Tibial nerve (tissue), 4 donors: ENCODE data around the gene TSPAN32.

ENCODE experiments used
- EP300 ChIP-seq, 2 donors: sonication (generic); formaldehyde crosslinking; IDR thresholded peaks; one replicate each; pipeline ENCODE4 v1.6.1; 2017; ENCODE audit warnings: antibody characterized with exemption in 2 of 2, mild to moderate bottlenecking in 1 of 2
- POLR2A ChIP-seq, 2 donors: fragments of 450-650 bp; IDR thresholded peaks; one replicate each; pipeline ENCODE4 v1.6.1; 2017; ENCODE audit warnings: antibody characterized with exemption in 2 of 2, mild to moderate bottlenecking in 2 of 2, moderate library complexity in 2 of 2
- TF ChIP-seq, protein P1 (sequence below), 5 experiments: fragments of 200-600 bp in 3 of 5; fragments of 450-650 bp in 2 of 5; sonication (generic) in 3 of 5; IDR thresholded peaks; one replicate each; pipeline ENCODE4 v1.5.1; 2016 to 2019; ENCODE audit warnings: antibody characterized with exemption in 5 of 5, mild to moderate bottlenecking in 3 of 5, moderate library complexity in 2 of 5

DNA sequence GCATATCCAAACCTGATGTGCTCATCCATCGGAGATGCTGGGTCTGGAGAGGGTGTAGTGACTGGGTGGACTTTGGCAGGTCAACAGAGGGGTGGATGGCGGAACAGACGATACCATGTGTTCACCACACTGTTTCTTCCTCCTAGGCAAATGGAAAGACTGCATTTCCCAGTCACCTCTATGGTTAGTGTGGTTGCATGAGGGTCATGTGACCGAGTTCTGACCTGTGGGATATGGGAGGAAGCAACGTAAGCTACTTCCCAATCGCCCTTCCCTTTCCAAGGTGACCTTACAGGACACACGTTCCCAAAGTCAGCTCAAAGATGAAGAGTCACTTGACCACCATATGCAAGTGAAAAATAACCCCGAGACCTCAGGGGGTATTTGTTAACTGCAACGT, 27.7 kb downstream of the TSPAN32 start:
- TF ChIP-seq, protein P1, sequence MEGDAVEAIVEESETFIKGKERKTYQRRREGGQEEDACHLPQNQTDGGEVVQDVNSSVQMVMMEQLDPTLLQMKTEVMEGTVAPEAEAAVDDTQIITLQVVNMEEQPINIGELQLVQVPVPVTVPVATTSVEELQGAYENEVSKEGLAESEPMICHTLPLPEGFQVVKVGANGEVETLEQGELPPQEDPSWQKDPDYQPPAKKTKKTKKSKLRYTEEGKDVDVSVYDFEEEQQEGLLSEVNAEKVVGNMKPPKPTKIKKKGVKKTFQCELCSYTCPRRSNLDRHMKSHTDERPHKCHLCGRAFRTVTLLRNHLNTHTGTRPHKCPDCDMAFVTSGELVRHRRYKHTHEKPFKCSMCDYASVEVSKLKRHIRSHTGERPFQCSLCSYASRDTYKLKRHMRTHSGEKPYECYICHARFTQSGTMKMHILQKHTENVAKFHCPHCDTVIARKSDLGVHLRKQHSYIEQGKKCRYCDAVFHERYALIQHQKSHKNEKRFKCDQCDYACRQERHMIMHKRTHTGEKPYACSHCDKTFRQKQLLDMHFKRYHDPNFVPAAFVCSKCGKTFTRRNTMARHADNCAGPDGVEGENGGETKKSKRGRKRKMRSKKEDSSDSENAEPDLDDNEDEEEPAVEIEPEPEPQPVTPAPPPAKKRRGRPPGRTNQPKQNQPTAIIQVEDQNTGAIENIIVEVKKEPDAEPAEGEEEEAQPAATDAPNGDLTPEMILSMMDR (IDR thresholded peaks at IDR 0.05): no peak
- TF ChIP-seq EP300 (IDR thresholded peaks at IDR 0.05) (no peak), POLR2A (IDR thresholded peaks at IDR 0.05) (no peak)
